DND-41 (cell line): ENCODE results near the gene EPN3.

Source experiments
- ATAC-seq: fragments of 200-7000 bp; cut with Tn5 transposase; 3 replicates; pipeline ENCODE4 v1.9.1; 2021; ENCODE audit warnings: low read depth; ENCODE audit not compliant: insufficient read depth
- DNase-seq: peaks from one replicate; pipeline ENCODE4 v3.0.0-alpha.2; 2020
- H2AFZ ChIP-seq: 2 replicates; pipeline ENCODE4 v1.6.0; 2012; ENCODE audit warnings: low read depth, low read length
- H3K27ac ChIP-seq: 2 replicates; pipeline ENCODE4 v1.5.1; 2012; ENCODE audit warnings: low read length, inconsistent platforms
- H3K27me3 ChIP-seq: fragments of 200-600 bp; sonication (generic); 2 replicates; pipeline ENCODE4 v1.6.0; 2012; ENCODE audit warnings: low read length, mild to moderate bottlenecking, inconsistent platforms; ENCODE audit not compliant: insufficient read depth, poor library complexity
- H3K36me3 ChIP-seq: 2 replicates; pipeline ENCODE4 v1.5.1; 2012; ENCODE audit warnings: low read length, inconsistent platforms; ENCODE audit not compliant: insufficient read depth
- H3K4me1 ChIP-seq: 2 replicates; pipeline ENCODE4 v1.5.1; 2012; ENCODE audit warnings: mild to moderate bottlenecking, low read length; ENCODE audit not compliant: insufficient read depth
- H3K4me2 ChIP-seq: 2 replicates; pipeline ENCODE4 v1.6.0; 2012; ENCODE audit warnings: mild to moderate bottlenecking, moderate library complexity, low read length, inconsistent platforms; ENCODE audit not compliant: insufficient read depth
- H3K4me3 ChIP-seq, 2 experiments: fragments of 200-600 bp in 1 of 2; shearing (Covaris generic) in 1 of 2; 2 replicates each; pipeline ENCODE4 v1.5.1; 2012 to 2016; ENCODE audit warnings: inconsistent platforms in 2 of 2, low read length in 2 of 2, mild to moderate bottlenecking in 2 of 2, low read depth in 1 of 2, moderate library complexity in 1 of 2
- H3K79me2 ChIP-seq: 2 replicates; pipeline ENCODE4 v1.6.0; 2012; ENCODE audit warnings: low read length, inconsistent platforms; ENCODE audit not compliant: insufficient read depth
- H3K9ac ChIP-seq: 2 replicates; pipeline ENCODE4 v1.6.0; 2012; ENCODE audit warnings: low read depth, mild to moderate bottlenecking, inconsistent platforms, low read length, moderate library complexity
- H3K9me3 ChIP-seq: 2 replicates; pipeline ENCODE4 v1.5.1; 2012; ENCODE audit warnings: low read length, moderate library complexity, mild to moderate bottlenecking, inconsistent platforms; ENCODE audit not compliant: insufficient read depth, severe bottlenecking
- H4K20me1 ChIP-seq: 2 replicates; pipeline ENCODE4 v1.6.0; 2012; ENCODE audit warnings: low read length; ENCODE audit not compliant: insufficient read depth
- CTCF ChIP-seq: IDR thresholded peaks from 2 replicates; pipeline ENCODE4 v1.5.1; 2012; ENCODE audit warnings: borderline replicate concordance, low read length, moderate library complexity, mild to moderate bottlenecking; ENCODE audit not compliant: poor library complexity, severe bottlenecking; ENCODE audit errors: extremely low read depth
- EZH2 ChIP-seq: IDR thresholded peaks from 3 replicates; pipeline ENCODE4 v1.6.1; 2012; ENCODE audit warnings: borderline replicate concordance, low read depth, mild to moderate bottlenecking, moderate library complexity, low read length, inconsistent platforms; ENCODE audit not compliant: severe bottlenecking

EPN3 gene

GRCh38 chr17:50589095-50589705, 56.7 kb downstream of the EPN3 start:
- ATAC-seq (no peak), DNase-seq (no peak)
- no peak overlapping the region for H3K4me3 ChIP-seq
- H2AFZ ChIP-seq: no peak overlapping the region
- H3K27me3 ChIP-seq: peaks cover 22% of the 10 kb centered on the region
- no peaks in the 10 kb centered on the region for H3K79me2 ChIP-seq
- no peaks in the 10 kb centered on the region for H3K9me3 ChIP-seq
- no peak overlapping the region for H3K4me2 ChIP-seq
- no peak overlapping the region for H3K27ac ChIP-seq
- H3K4me1 ChIP-seq: no peaks in the 10 kb centered on the region
- no peaks in the 10 kb centered on the region for H3K36me3 ChIP-seq
- TF ChIP-seq CTCF (no peak), EZH2 (no peak)
- no peaks in the 10 kb centered on the region; the same call in 1 of the 2 replicates for H4K20me1 ChIP-seq
- H3K9ac ChIP-seq: no peak overlapping the region

GRCh38 chr17:50590946-50591737, 58.6 kb downstream of the EPN3 start:
- Histone ChIP-seq H2AFZ (no peak overlapping the region), H3K27ac (no peak overlapping the region), H4K20me1 (no peaks in the 10 kb centered on the region; the same call in 1 of the 2 replicates), H3K9ac (no peak overlapping the region), H3K4me3 (no peak overlapping the region), H3K27me3 (peaks cover 18% of the 10 kb centered on the region), H3K9me3 (no peaks in the 10 kb centered on the region), H3K36me3 (no peaks in the 10 kb centered on the region), H3K79me2 (no peaks in the 10 kb centered on the region), H3K4me1 (no peaks in the 10 kb centered on the region), H3K4me2 (no peak overlapping the region)
- ATAC-seq (no peak), DNase-seq (no peak)
- no peak for TF ChIP-seq CTCF
- TF ChIP-seq EZH2: no peak

GRCh38 chr17:50593321-50593720, 60.8 kb downstream of the EPN3 start:
- Histone ChIP-seq H3K4me3 (no peak overlapping the region), H3K27me3 (peaks cover 15% of the 10 kb centered on the region), H3K79me2 (no peaks in the 10 kb centered on the region), H3K4me1 (no peaks in the 10 kb centered on the region), H4K20me1 (no peaks in the 10 kb centered on the region; the same call in 1 of the 2 replicates), H2AFZ (no peak overlapping the region), H3K9ac (no peak overlapping the region), H3K4me2 (no peak overlapping the region), H3K36me3 (no peaks in the 10 kb centered on the region), H3K9me3 (no peaks in the 10 kb centered on the region), H3K27ac (no peak overlapping the region)
- ATAC-seq: no peak
- TF ChIP-seq EZH2: no peak
- TF ChIP-seq CTCF: no peak
- DNase-seq: no peak
